RWPE2 (cell line): Measurements from ENCODE around the gene NUAK1.
A peak's percentile ranks its signal among the peaks of the same experiment; 100 is the strongest.

Experiments
- ATAC-seq: fragments of 200-7000 bp; cut with Tn5 transposase; 3 replicates; pipeline ENCODE4 v1.9.1; 2021; ENCODE audit warnings: low read depth
- DNase-seq: peaks from one replicate; pipeline ENCODE4 v3.0.0-alpha.2; 2020; ENCODE audit warnings: low spot score
- H3K27ac ChIP-seq: fragments of 450-650 bp; 2 replicates; pipeline ENCODE4 v1.5.1; 2017; ENCODE audit warnings: mild to moderate bottlenecking; ENCODE audit not compliant: poor library complexity, severe bottlenecking
- H3K27me3 ChIP-seq: fragments of 250-450 bp; sonication (Bioruptor Pico); 2 replicates; pipeline ENCODE4 v1.5.1; 2021; ENCODE audit warnings: mild to moderate bottlenecking, moderate library complexity; ENCODE audit not compliant: insufficient read depth, poor library complexity, severe bottlenecking
- H3K36me3 ChIP-seq: fragments of 250-450 bp; sonication (Bioruptor Pico); 2 replicates; pipeline ENCODE4 v1.5.1; 2020; ENCODE audit warnings: low read depth, mild to moderate bottlenecking, moderate library complexity
- H3K4me1 ChIP-seq: fragments of 250-450 bp; sonication (Bioruptor Pico); 2 replicates; pipeline ENCODE4 v1.5.1; 2021; ENCODE audit warnings: mild to moderate bottlenecking, moderate library complexity; ENCODE audit not compliant: insufficient read depth, poor library complexity, severe bottlenecking
- H3K4me3 ChIP-seq: fragments of 250-450 bp; sonication (Bioruptor Pico); 2 replicates; pipeline ENCODE4 v1.5.1; 2021; ENCODE audit warnings: mild to moderate bottlenecking, moderate library complexity; ENCODE audit not compliant: severe bottlenecking
- H3K9me3 ChIP-seq: fragments of 250-450 bp; sonication (Bioruptor Pico); 2 replicates; pipeline ENCODE4 v1.5.1; 2021; ENCODE audit warnings: mild to moderate bottlenecking, moderate library complexity; ENCODE audit not compliant: severe bottlenecking
- TF ChIP-seq, protein P1 (sequence below): fragments of 450-650 bp; IDR thresholded peaks from one replicate; pipeline ENCODE4 v1.5.1; 2017; ENCODE audit warnings: mild to moderate bottlenecking, moderate library complexity; ENCODE audit not compliant: poor library complexity, severe bottlenecking

NUAK1 gene

DNA sequence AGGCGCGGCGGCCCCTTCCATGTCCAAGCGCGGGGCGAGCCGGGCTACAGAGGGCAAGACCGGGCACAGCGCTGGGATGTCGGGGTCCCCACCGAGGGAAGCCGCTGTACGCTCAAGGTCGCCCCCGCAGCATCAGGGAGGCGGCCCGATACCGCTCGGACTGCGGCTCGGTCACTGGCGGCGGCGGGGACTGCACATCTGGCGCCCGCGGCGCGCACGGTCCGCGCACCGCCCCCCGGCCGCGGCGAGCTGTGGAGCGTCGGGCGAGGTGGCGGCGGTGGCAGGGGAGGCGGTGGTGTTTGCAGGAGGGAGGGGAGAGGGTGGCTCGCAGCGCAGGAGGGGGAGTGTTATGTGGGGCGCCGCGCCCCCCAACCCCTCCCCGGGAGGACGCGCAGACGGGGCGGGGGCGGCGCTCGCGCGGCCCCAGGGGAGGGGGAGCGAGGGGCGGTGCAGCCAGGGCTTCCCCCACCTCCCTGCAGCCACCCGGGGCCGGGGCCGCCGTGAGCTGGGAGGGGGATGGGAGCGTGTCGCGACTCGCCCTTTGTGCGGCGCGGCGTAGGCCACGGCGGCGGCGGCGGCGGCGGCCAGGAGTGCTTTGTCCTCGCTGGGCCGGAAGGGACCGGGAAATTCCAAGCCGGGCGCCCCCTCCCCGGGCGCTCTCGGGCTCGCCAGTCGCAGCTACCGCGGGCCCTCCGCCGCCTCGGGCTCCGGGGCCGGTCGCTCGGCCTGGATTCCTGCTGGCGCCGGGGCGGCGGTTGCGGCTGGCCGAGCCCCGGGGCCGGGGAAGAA, at the start of gene NUAK1:
Gene NUAK1 (minus strand): TSS at position 322 of the 789 bp plus-strand sequence. CDS start 301 bp downstream, at position 21.
- ATAC-seq (peak; percentile 38), DNase-seq (no peak)
- TF ChIP-seq, protein P1, sequence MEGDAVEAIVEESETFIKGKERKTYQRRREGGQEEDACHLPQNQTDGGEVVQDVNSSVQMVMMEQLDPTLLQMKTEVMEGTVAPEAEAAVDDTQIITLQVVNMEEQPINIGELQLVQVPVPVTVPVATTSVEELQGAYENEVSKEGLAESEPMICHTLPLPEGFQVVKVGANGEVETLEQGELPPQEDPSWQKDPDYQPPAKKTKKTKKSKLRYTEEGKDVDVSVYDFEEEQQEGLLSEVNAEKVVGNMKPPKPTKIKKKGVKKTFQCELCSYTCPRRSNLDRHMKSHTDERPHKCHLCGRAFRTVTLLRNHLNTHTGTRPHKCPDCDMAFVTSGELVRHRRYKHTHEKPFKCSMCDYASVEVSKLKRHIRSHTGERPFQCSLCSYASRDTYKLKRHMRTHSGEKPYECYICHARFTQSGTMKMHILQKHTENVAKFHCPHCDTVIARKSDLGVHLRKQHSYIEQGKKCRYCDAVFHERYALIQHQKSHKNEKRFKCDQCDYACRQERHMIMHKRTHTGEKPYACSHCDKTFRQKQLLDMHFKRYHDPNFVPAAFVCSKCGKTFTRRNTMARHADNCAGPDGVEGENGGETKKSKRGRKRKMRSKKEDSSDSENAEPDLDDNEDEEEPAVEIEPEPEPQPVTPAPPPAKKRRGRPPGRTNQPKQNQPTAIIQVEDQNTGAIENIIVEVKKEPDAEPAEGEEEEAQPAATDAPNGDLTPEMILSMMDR, result no peak
- H3K4me1 ChIP-seq, result peaks cover 32% of the 10 kb centered on the region
- H3K27ac ChIP-seq, result peak within 1 kb of the TSS; percentile 79
- H3K27me3 ChIP-seq, result no peaks in the 10 kb centered on the region
- no peaks in the 10 kb centered on the region for H3K9me3 ChIP-seq
- H3K36me3 ChIP-seq, result no peaks in the 10 kb centered on the region; the same call in 1 of the 2 replicates
- peak within 1 kb of the TSS; percentile 95 for H3K4me3 ChIP-seq

DNA sequence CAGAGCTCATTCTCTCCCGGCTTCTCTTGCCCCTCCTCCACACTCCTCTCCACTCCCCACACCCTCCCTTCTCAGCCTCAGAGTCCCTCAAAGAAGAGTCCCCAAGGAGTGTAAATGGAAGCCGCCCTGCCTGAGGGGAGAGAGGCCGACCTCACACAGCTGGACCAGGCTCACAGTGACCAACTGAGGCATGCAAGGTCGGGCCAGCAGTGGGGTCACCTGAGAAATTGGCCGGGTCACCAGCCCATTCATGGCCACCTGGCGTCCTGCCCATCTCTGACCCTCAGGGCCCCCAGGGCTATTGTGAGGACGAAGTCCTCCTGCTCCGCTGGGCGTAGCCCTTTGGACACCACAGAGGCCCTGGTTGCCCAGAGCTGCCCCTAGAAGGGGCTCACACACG, 49.5 kb upstream of the NUAK1 start:
- DNase-seq, result no peak
- no peak for ATAC-seq
- TF ChIP-seq, protein P1, result no peak

DNA sequence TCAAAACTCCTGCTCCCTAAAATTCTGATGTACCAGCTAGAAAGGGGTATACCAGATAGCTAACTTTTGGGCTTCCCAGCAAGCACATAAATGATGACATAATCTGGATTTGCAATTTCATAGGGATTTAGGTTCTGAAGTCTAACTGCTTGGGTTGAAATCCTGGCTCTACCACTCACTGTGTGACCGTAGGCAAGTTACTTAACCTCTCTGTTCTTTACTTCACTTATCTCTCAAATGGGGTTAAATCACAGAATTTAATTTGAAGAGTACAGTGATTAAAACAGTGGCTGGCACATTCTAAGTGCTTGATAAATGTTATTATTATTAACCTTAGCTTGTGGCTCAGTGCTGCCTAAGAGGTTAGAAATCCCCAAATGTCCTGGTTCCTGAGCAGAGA, 49.1 kb upstream of the NUAK1 start:
- TF ChIP-seq, protein P1, result no peak
- H3K27me3 ChIP-seq, result no peaks in the 10 kb centered on the region
- ATAC-seq (no peak), DNase-seq (no peak)
- no peak overlapping the region for H3K27ac ChIP-seq
- H3K4me3 ChIP-seq, result no peak overlapping the region
- H3K9me3 ChIP-seq, result no peaks in the 10 kb centered on the region
- no peaks in the 10 kb centered on the region for H3K4me1 ChIP-seq
- no peaks in the 10 kb centered on the region for H3K36me3 ChIP-seq

More for the DNA sequence above, 49.5 kb upstream of the NUAK1 start:
- H3K9me3 ChIP-seq, result no peaks in the 10 kb centered on the region
- no peak overlapping the region for H3K4me3 ChIP-seq
- H3K27me3 ChIP-seq, result no peaks in the 10 kb centered on the region
- H3K27ac ChIP-seq, result no peak overlapping the region
- no peaks in the 10 kb centered on the region for H3K4me1 ChIP-seq
- H3K36me3 ChIP-seq, result no peaks in the 10 kb centered on the region

DNA sequence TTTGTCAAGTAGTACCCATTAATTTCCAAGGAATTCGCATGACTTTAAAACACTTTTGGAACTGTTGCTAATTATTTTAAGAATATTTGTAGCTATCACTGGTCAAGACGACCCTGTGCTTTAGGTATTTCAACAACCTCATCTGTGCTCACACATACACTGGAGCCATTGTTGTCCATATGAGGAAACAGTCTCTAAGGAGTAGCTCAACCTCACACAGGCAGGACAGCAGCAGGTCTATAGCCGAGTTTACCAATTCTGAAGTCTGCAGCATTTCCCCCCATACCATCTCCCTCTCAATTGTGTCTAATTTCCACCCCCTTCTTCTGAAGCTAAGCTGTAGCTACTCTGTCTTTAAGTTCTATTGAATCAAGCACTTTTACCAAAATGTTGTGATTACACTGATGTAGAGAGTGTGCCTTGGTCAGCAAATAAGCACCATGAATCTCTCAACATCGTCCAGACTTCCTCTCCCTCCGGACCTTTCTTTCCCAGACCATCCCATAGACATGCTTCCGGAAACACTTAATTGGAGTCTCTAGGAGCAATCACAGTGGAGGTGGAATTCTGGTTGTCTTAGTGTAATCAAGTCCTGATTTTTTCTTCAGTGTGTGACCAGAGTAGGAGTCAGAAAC, 48.5 kb upstream of the NUAK1 start:
- no peaks in the 10 kb centered on the region for H3K27me3 ChIP-seq
- no peak overlapping the region for H3K4me3 ChIP-seq

More for the DNA sequence above, 48.5 kb upstream of the NUAK1 start:
- DNase-seq (no peak), ATAC-seq (no peak)
- Histone ChIP-seq H3K27ac (no peak overlapping the region), H3K9me3 (no peaks in the 10 kb centered on the region), H3K4me1 (no peaks in the 10 kb centered on the region), H3K36me3 (no peaks in the 10 kb centered on the region)
- TF ChIP-seq, protein P1, result no peak
